ENCODE data around the gene MKNK1. TPM values are rescaled to one million over a fixed set of nuclear protein-coding genes. Genes with fewer than 3 reads are reported as not detected.

The MKNK1 gene
- total and polyA plus RNA-seq, 2 of the 8 experiments (the other 6 are each of a cell fraction or from before 2014, with no cell fraction given), result 13.9 to 21.5 TPM

DNA sequence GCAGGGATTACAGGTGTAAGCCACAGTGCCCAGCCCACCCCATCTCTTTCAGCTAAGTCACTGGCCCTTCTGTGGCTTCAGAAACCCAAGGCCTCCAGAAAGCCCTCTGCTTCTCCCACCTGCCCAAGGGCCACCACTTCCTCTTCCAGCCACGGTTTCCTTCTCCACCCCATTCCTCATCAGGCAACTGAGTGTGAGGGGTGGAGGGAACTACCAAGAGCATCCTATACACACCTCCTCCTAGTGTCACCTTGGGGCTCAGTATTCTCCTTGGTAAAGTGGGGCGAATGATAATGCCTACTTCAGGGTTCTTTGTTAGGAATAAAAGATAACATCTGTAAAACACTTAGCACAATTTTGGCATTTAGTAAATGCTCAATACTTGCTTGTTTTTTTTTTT lies 82.7 kb downstream of the MKNK1 start:
- peaks cover 9 to 40% (median 34%) of the 10 kb centered on the region in 4 experiments for H3K27me3 ChIP-seq (replicated peaks in 1 of 4; ENCODE audit: control insufficient read depth in 3 of 4, extremely low read depth in 1 of 4, insufficient read depth in 3 of 4, low read length in 3 of 4)
- no peak overlapping the region for H2AK5ac ChIP-seq (ENCODE audit: low read depth, low read length)
- 82% methylated on average over 2 of the region's 2 CpGs; no CpG with 5 or more reads in 1 of the 2 experiments for WGBS, 2 experiments (ENCODE audit: extremely low coverage in 1 of 2, insufficient coverage in 1 of 2, insufficient read length in 1 of 2, insufficient replicate concordance in 2 of 2, low coverage in 1 of 2, low lambda C conversion rate in 2 of 2, missing lambda C conversion rate in 1 of 2)
- no peak overlapping the region for H3K27ac ChIP-seq (ENCODE audit: low read depth, low read length)
- no peak overlapping the region; the same call in 1 of the 2 replicates for H2BK5ac ChIP-seq (ENCODE audit: low read depth, low read length)
- FAIRE-seq, result no peak
- no peak overlapping the region for H3K9ac ChIP-seq (replicated peaks in 1 of 4; ENCODE audit: extremely low read depth in 1 of 4, low read depth in 3 of 4, low read length in 3 of 4)
- ChIA-PET POLR2A (ENCODE audit: partially characterized antibody) (interaction anchor here (0.8 kb wide), 1 partner anchor 39 kb away, joined by 3 read pairs; no protein-coding TSS in a partner anchor), CTCF (ENCODE audit: partially characterized antibody) (interaction anchor here (1.1 to 18.9 kb wide), 12 partner anchors 8 to 88 kb away, joined by 3 to 287 read pairs (median 8); partner anchors contain the start of gene DMBX1)
- H3K4ac ChIP-seq (replicated peaks; ENCODE audit: insufficient read length, low read depth, low read length), result no peak overlapping the region
- H3K23ac ChIP-seq (ENCODE audit: insufficient read length), result no peak overlapping the region
- H2BK20ac ChIP-seq (ENCODE audit: low read length), result no peak overlapping the region
- H3K18ac ChIP-seq (ENCODE audit: extremely low read depth, low read length), result no peak overlapping the region
- H3K23me2 ChIP-seq (ENCODE audit: low read depth, low read length), result no peaks in the 10 kb centered on the region
- no peaks in the 10 kb centered on the region for H3K79me2 ChIP-seq (ENCODE audit: control insufficient read depth in 1 of 2, insufficient read depth in 2 of 2, low read length in 2 of 2)
- H3K36me3 ChIP-seq (ENCODE audit: control insufficient read depth in 2 of 4, insufficient read depth in 4 of 4, low read length in 3 of 4), result no peaks in the 10 kb centered on the region
- H2BK120ac ChIP-seq (replicated peaks; ENCODE audit: low read depth, low read length), result no peak overlapping the region
- H3K4me3 ChIP-seq (ENCODE audit: extremely low read depth in 1 of 4, insufficient read depth in 2 of 4, low read depth in 3 of 4, low read length in 4 of 4), result no peak overlapping the region
- H3K79me1 ChIP-seq (ENCODE audit: low read depth, low read length), result no peaks in the 10 kb centered on the region
- no peak for DNase-seq (ENCODE audit: low read depth in 1 of 2, low spot score in 2 of 2)
- H3K56ac ChIP-seq (replicated peaks; ENCODE audit: insufficient read length, low read depth, low read length), result no peak overlapping the region
- no peak overlapping the region for H2BK15ac ChIP-seq (ENCODE audit: low read length)
- H4K20me1 ChIP-seq (replicated peaks in 1 of 2; ENCODE audit: control insufficient read depth in 1 of 2, insufficient read depth in 2 of 2, low read length in 2 of 2), result peaks cover 0 to 2% of the 10 kb centered on the region in 2 experiments
- no peak overlapping the region for H4K8ac ChIP-seq (ENCODE audit: extremely low read depth, insufficient read depth, low read length)
- no peak overlapping the region for H4K5ac ChIP-seq (ENCODE audit: insufficient read length, low read depth, low read length)
- H3K4me2 ChIP-seq (ENCODE audit: insufficient read depth in 1 of 2, low read depth in 2 of 2, low read length in 2 of 2), result no peak overlapping the region
- H3K14ac ChIP-seq (ENCODE audit: insufficient read length), result no peak overlapping the region
- no peaks in the 10 kb centered on the region for H3K9me3 ChIP-seq (ENCODE audit: insufficient read depth in 2 of 2, low read depth in 1 of 2, low read length in 1 of 2)
- H4K91ac ChIP-seq (replicated peaks; ENCODE audit: insufficient read length, low read length), result peak overlapping the region; percentile 25
- no peak overlapping the region for H2BK12ac ChIP-seq (ENCODE audit: low read depth, low read length)
- H3K4me1 ChIP-seq (replicated peaks in 1 of 4; ENCODE audit: control insufficient read depth in 3 of 4, insufficient read depth in 4 of 4, low read length in 3 of 4), result peaks cover 28 to 55% (median 37%) of the 10 kb centered on the region in 4 experiments
- no peak overlapping the region for H2AFZ ChIP-seq (ENCODE audit: low read length)
- no peak for TF ChIP-seq CTBP2 (IDR thresholded peaks at IDR 0.05; ENCODE audit: borderline replicate concordance, insufficient read depth, insufficient read length, low read length)
- no peak for TF ChIP-seq GTF2F1 (IDR thresholded peaks at IDR 0.05; ENCODE audit: borderline replicate concordance, low read depth, low read length)
- TF ChIP-seq KDM1A (IDR thresholded peaks at IDR 0.05; ENCODE audit: borderline replicate concordance, low read length), result no peak
- TF ChIP-seq, protein P1, sequence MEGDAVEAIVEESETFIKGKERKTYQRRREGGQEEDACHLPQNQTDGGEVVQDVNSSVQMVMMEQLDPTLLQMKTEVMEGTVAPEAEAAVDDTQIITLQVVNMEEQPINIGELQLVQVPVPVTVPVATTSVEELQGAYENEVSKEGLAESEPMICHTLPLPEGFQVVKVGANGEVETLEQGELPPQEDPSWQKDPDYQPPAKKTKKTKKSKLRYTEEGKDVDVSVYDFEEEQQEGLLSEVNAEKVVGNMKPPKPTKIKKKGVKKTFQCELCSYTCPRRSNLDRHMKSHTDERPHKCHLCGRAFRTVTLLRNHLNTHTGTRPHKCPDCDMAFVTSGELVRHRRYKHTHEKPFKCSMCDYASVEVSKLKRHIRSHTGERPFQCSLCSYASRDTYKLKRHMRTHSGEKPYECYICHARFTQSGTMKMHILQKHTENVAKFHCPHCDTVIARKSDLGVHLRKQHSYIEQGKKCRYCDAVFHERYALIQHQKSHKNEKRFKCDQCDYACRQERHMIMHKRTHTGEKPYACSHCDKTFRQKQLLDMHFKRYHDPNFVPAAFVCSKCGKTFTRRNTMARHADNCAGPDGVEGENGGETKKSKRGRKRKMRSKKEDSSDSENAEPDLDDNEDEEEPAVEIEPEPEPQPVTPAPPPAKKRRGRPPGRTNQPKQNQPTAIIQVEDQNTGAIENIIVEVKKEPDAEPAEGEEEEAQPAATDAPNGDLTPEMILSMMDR (IDR thresholded peaks at IDR 0.05; ENCODE audit: control extremely low read depth in 1 of 3, insufficient read depth in 1 of 3, low read depth in 1 of 3, low read length in 3 of 3), result no peak
- TF ChIP-seq POLR2AphosphoS5 (IDR thresholded peaks at IDR 0.05; ENCODE audit: low read depth, low read length), result no peak
- TF ChIP-seq, protein P2, sequence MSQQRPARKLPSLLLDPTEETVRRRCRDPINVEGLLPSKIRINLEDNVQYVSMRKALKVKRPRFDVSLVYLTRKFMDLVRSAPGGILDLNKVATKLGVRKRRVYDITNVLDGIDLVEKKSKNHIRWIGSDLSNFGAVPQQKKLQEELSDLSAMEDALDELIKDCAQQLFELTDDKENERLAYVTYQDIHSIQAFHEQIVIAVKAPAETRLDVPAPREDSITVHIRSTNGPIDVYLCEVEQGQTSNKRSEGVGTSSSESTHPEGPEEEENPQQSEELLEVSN (IDR thresholded peaks at IDR 0.05), result no peak
- no peak for TF ChIP-seq SIRT6 (IDR thresholded peaks at IDR 0.05; ENCODE audit: low read length)
- no peak for TF ChIP-seq JUND (IDR thresholded peaks at IDR 0.05; ENCODE audit: low read length)
- TF ChIP-seq RXRA (IDR thresholded peaks at IDR 0.05; ENCODE audit: insufficient read depth, low read depth, low read length), result no peak
- no peak for TF ChIP-seq PHF8 (conservative IDR thresholded peaks at IDR 0.05; ENCODE audit: low read depth, low read length)
- no peak for TF ChIP-seq CREB1 (IDR thresholded peaks at IDR 0.05)

All from H1 (cell line).